HepG2 (cell line): ENCODE data around the gene SHLD1. TPM values are rescaled to one million over a fixed set of nuclear protein-coding genes. Genes with fewer than 3 reads are reported as not detected.

Experiments
- ATAC-seq: fragments of 200-7000 bp; cut with Tn5 transposase; 3 replicates; pipeline ENCODE4 v1.9.1; 2020; ENCODE audit warnings: mild to moderate bottlenecking, moderate library complexity
- BruUV-seq: library from RNA; stranded (reverse); fragments of 400-500 nt; replicated peaks from 2 replicates; lab custom pipeline; 2021; lab: Mats Ljungman, UMichigan
- CTCF ChIA-PET: fragments of 300-600 bp; formaldehyde crosslinking; extraction: SDS; loops from one replicate; lab custom pipeline; 2021; ENCODE audit warnings: low total read pairs, inconsistent platforms, low intra/inter-chr PET ratio; lab: Yijun Ruan, JAX
- POLR2A ChIA-PET: fragments of 350-600 bp; sonication (Branson Sonifier 250); formaldehyde crosslinking; loops from one replicate; lab custom pipeline; 2020; ENCODE audit warnings: antibody characterized with exemption, inconsistent platforms; lab: Yijun Ruan, JAX
- DNase-seq: peaks from one replicate; pipeline ENCODE4 v3.0.0-alpha.2; 2015; ENCODE audit warnings: low spot score
- FAIRE-seq: peaks from 3 replicates; lab custom pipeline; 2011; peaks lifted over from hg19 to GRCh38; lab: Jason Lieb, UNC
- H2AFZ ChIP-seq: one replicate; pipeline ENCODE4 v1.6.1; 2011; ENCODE audit warnings: low read length, inconsistent platforms
- H3K27ac ChIP-seq: fragments of 300-600 bp; 3 replicates; pipeline ENCODE4 v1.8.0; 2011; ENCODE audit warnings: mixed run types, mild to moderate bottlenecking, mixed read lengths, low read length, inconsistent platforms; ENCODE audit not compliant: insufficient read depth; ENCODE audit errors: extremely low read length
- H3K27me3 ChIP-seq, 2 experiments: fragments of 200-600 bp in 1 of 2; 2 replicates in 1 of 2; 3 replicates in 1 of 2; pipeline versions ENCODE4 v1.6.0 to v1.8.0; 2011; ENCODE audit warnings: low read length in 2 of 2, mild to moderate bottlenecking in 2 of 2, moderate library complexity in 2 of 2, inconsistent platforms in 1 of 2; ENCODE audit not compliant: insufficient read depth in 2 of 2, control insufficient read depth in 1 of 2
- H3K36me3 ChIP-seq, 2 experiments: fragments of 200-600 bp in 1 of 2; replicated peaks in 1 of 2; 2 replicates in 1 of 2; 3 replicates in 1 of 2; pipeline versions ENCODE4 v1.5.1 to v1.8.0; 2011; ENCODE audit warnings: low read length in 2 of 2, inconsistent platforms in 1 of 2; ENCODE audit not compliant: insufficient read depth in 2 of 2, control insufficient read depth in 1 of 2
- H3K4me1 ChIP-seq: 2 replicates; pipeline ENCODE4 v1.5.1; 2012; ENCODE audit warnings: low read length, inconsistent platforms; ENCODE audit not compliant: insufficient read depth
- H3K4me2 ChIP-seq: 2 replicates; pipeline ENCODE4 v1.6.0; 2011; ENCODE audit warnings: low read depth, low read length, inconsistent platforms
- H3K4me3 ChIP-seq, 3 experiments: fragments of 200-600 bp in 1 of 3; sonication (generic), shearing (Covaris generic) in 1 of 3; replicated peaks in 1 of 3; 2 replicates each; pipeline ENCODE4 v1.5.1; 2011 to 2016; ENCODE audit warnings: low read length in 3 of 3, inconsistent platforms in 2 of 3, low read depth in 2 of 3, mild to moderate bottlenecking in 2 of 3, control low read depth in 1 of 3, mixed read lengths in 1 of 3; ENCODE audit not compliant: insufficient read depth in 1 of 3
- H3K79me2 ChIP-seq: one replicate; pipeline ENCODE4 v1.6.1; 2011; ENCODE audit warnings: low read length, inconsistent platforms; ENCODE audit not compliant: insufficient read depth
- H3K9ac ChIP-seq: 2 replicates; pipeline ENCODE4 v1.6.0; 2011; ENCODE audit warnings: mild to moderate bottlenecking, low read depth, low read length, inconsistent platforms; ENCODE audit not compliant: insufficient read depth
- H3K9me3 ChIP-seq: 2 replicates; pipeline ENCODE4 v1.5.1; 2012; ENCODE audit warnings: mild to moderate bottlenecking, low read length
- H4K20me1 ChIP-seq: 2 replicates; pipeline ENCODE4 v1.6.0; 2011; ENCODE audit warnings: inconsistent platforms, mild to moderate bottlenecking, low read length, moderate library complexity; ENCODE audit not compliant: insufficient read depth
- FOSL2 ChIP-seq: sonication (generic); formaldehyde crosslinking; IDR thresholded peaks from 2 replicates; pipeline ENCODE4 v1.4.0; 2020; ENCODE audit warnings: missing genetic modification reagents
- FOXA1 ChIP-seq, 2 experiments: fragments of 450-650 bp in 1 of 2; sonication (generic) in 1 of 2; formaldehyde crosslinking in 1 of 2; IDR thresholded peaks; 2 replicates each; pipeline versions ENCODE4 v1.4.0 to v1.6.1; 2016 to 2020; ENCODE audit warnings: missing genetic modification reagents in 1 of 2
- FOXA3 ChIP-seq: IDR thresholded peaks from 2 replicates; pipeline ENCODE4 v1.6.1; 2016; ENCODE audit warnings: missing genetic modification reagents, missing compliant biosample characterization
- HDAC1 ChIP-seq: sonication (generic); formaldehyde crosslinking; IDR thresholded peaks from 2 replicates; pipeline ENCODE4 v1.5.1; 2020; ENCODE audit warnings: mild to moderate bottlenecking, missing genetic modification reagents
- HMGXB4 ChIP-seq, 2 experiments: sonication (generic) in 1 of 2; formaldehyde crosslinking in 1 of 2; IDR thresholded peaks; 2 replicates each; pipeline versions ENCODE4 v1.4.0 to v1.6.1; 2018 to 2020; ENCODE audit warnings: missing genetic modification reagents in 2 of 2, borderline replicate concordance in 1 of 2, low read depth in 1 of 2, mild to moderate bottlenecking in 1 of 2, missing biosample characterization in 1 of 2
- MTA1 ChIP-seq: sonication (generic); formaldehyde crosslinking; IDR thresholded peaks from 2 replicates; pipeline ENCODE4 v1.4.0; 2020; ENCODE audit warnings: missing genetic modification reagents, mild to moderate bottlenecking, borderline replicate concordance
- NCOA2 ChIP-seq: sonication (generic); formaldehyde crosslinking; IDR thresholded peaks from 2 replicates; pipeline ENCODE4 v1.8.0; 2022; ENCODE audit warnings: inconsistent platforms
- PHF21A ChIP-seq: sonication (generic); formaldehyde crosslinking; IDR thresholded peaks from 2 replicates; pipeline ENCODE4 v1.5.0; 2020; ENCODE audit warnings: mild to moderate bottlenecking, missing genetic modification reagents
- RAD51 ChIP-seq: fragments of 450-650 bp; IDR thresholded peaks from 2 replicates; pipeline ENCODE4 v1.6.1; 2016; ENCODE audit warnings: borderline replicate concordance
- TOE1 ChIP-seq: sonication (generic); formaldehyde crosslinking; IDR thresholded peaks from 2 replicates; pipeline ENCODE4 v1.4.0; 2020; ENCODE audit warnings: mild to moderate bottlenecking, missing genetic modification reagents
- ZFP37 ChIP-seq: sonication (generic); formaldehyde crosslinking; IDR thresholded peaks from 2 replicates; pipeline ENCODE4 v1.4.0; 2020; ENCODE audit warnings: missing genetic modification reagents, borderline replicate concordance
- ZNF629 ChIP-seq: sonication (generic); formaldehyde crosslinking; conservative IDR thresholded peaks from 2 replicates; pipeline ENCODE4 v1.5.0; 2020; ENCODE audit warnings: missing genetic modification reagents
- ZNF746 ChIP-seq: sonication (generic); formaldehyde crosslinking; IDR thresholded peaks from 2 replicates; pipeline ENCODE4 v1.8.0; 2022; ENCODE audit warnings: mild to moderate bottlenecking, missing genetic modification reagents
- ZNF781 ChIP-seq: sonication (generic); formaldehyde crosslinking; IDR thresholded peaks from 2 replicates; pipeline ENCODE4 v1.5.1; 2020; ENCODE audit warnings: borderline replicate concordance, mild to moderate bottlenecking, missing genetic modification reagents; ENCODE audit errors: not compliant biosample characterization
- ZSCAN31 ChIP-seq: sonication (generic); formaldehyde crosslinking; IDR thresholded peaks from 2 replicates; pipeline ENCODE4 v1.5.0; 2020; ENCODE audit warnings: low read depth, mild to moderate bottlenecking, missing genetic modification reagents
- WGBS: methylation state at CpG from one replicate; pipeline ENCODE4 v1.1.6; 2017; ENCODE audit warnings: low lambda C conversion rate; 5-methylcytosine and 5-hydroxymethylcytosine counted together
- in situ Hi-C: cut with HindIII; loops from 2 replicates; pipeline ENCODE4 v1.10.0; 2017; ENCODE audit warnings: low pct_unique_long_range_greater_than_20kb; ENCODE audit not compliant: extremely low pct_ligation_motif_present
- intact Hi-C: fragments of 100-400 bp; cut with micrococcal nuclease; formaldehyde crosslinking; loops from one replicate; pipeline ENCODE4 v1.10.0; 2022; ENCODE audit not compliant: unreplicated experiment
- polyA plus RNA-seq, 8 experiments: library from polyadenylated mRNA; depleted of rRNA in 3 of 8; stranded (reverse) in 7 of 8; unstranded in 1 of 8; fragments of >200 nt; fragmentation: Illumina TruSeq in 4 of 8; extraction: Trizol in 4 of 8; gene quantifications; 2 replicates each; pipeline versions ENCODE4 v1.2.1 to v1.2.3, GENCODE V29; 2011 to 2016; ENCODE audit warnings: low read depth in 4 of 8, missing spikeins in 1 of 8, mixed read lengths in 1 of 8; ENCODE audit not compliant: insufficient read depth in 1 of 8
- total RNA-seq, 5 experiments: library from RNA; depleted of rRNA; stranded (reverse); fragments of >200 nt; fragmentation: Illumina TruSeq; extraction: Trizol; gene quantifications; 2 replicates each; pipeline ENCODE4 v1.2.3, GENCODE V29; 2016; ENCODE audit warnings: low read depth in 1 of 5
- TF ChIP-seq, protein P1 (sequence below): sonication (generic); formaldehyde crosslinking; IDR thresholded peaks from 2 replicates; pipeline ENCODE4 v1.9.0; 2022; ENCODE audit warnings: low read depth, missing genetic modification reagents
- TF ChIP-seq, protein P2 (sequence below): sonication (generic); formaldehyde crosslinking; IDR thresholded peaks from 2 replicates; pipeline ENCODE4 v1.4.0; 2020; ENCODE audit warnings: mild to moderate bottlenecking, missing genetic modification reagents

SHLD1 gene
- total and polyA plus RNA-seq, 2 of the 13 experiments (the other 11 are each of a cell fraction or from before 2014, with no cell fraction given), result 8.9 to 10.0 TPM

- TF ChIP-seq HMGXB4 (CRISPR knock-in tag; IDR thresholded peaks at IDR 0.05; ENCODE audit: borderline replicate concordance in 1 of 2, low read depth in 1 of 2) (no peak), ZNF746 (no peak), TOE1 (CRISPR knock-in tag) (no peak)
- TF ChIP-seq, all 625 proteins: peak for 0
Measured at GRCh38 chr20:5843054-5843592, 92.9 kb downstream of the SHLD1 start (continued).

DNA sequence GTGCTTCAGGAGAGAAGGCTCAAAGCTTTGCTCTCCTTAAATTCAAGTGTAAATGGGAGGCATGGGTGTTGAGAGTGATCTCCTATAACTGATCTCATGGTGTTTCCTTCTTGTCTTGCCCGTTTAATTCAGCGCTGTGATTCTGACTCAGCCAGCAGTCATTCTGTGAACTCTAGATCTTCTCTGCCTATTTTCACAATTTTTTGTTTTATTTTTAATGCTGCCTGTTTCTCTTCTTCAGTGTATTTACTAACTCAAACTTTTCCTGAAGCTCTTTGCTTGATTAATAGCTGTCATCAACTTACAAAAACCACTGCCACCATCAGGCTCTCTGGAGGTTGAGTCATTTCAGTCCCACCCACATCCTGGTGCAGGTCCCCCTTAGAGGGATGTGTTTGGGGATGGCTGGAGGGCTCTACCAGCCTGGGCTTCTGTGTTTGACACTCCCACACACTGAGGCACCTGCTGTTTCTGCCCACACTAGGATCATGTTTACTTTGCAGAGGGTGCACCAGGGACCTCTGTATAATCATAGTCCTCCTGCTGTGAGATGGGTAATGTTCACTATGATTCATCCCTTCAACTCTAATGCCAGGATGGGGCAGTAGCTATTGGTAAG, 94.0 kb downstream of the SHLD1 start:
- TF ChIP-seq HDAC1 (CRISPR knock-in tag) (no peak), ZSCAN31 (CRISPR knock-in tag) (no peak), ZNF781 (no peak), ZFP37 (no peak), ZNF629 (CRISPR knock-in tag) (no peak), PHF21A (CRISPR knock-in tag) (peak; percentile 38; the same call in 1 of the 2 replicates), FOXA1 (IDR thresholded peaks at IDR 0.05) (no peak), FOXA1 (CRISPR knock-in tag; IDR thresholded peaks at IDR 0.05) (peak; percentile 64), RAD51 (no peak), NCOA2 (CRISPR knock-in tag) (no peak), MTA1 (CRISPR knock-in tag) (no peak), FOSL2 (peak; percentile 80), FOXA3 (peak; percentile 75)
- TF ChIP-seq, protein P1, sequence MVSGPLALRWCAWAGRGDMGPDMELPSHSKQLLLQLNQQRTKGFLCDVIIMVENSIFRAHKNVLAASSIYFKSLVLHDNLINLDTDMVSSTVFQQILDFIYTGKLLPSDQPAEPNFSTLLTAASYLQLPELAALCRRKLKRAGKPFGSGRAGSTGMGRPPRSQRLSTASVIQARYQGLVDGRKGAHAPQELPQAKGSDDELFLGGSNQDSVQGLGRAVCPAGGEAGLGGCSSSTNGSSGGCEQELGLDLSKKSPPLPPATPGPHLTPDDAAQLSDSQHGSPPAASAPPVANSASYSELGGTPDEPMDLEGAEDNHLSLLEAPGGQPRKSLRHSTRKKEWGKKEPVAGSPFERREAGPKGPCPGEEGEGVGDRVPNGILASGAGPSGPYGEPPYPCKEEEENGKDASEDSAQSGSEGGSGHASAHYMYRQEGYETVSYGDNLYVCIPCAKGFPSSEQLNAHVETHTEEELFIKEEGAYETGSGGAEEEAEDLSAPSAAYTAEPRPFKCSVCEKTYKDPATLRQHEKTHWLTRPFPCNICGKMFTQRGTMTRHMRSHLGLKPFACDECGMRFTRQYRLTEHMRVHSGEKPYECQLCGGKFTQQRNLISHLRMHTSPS (CRISPR knock-in tag), result peak; percentile 73; the same call in 1 of the 2 replicates
- TF ChIP-seq, protein P2, sequence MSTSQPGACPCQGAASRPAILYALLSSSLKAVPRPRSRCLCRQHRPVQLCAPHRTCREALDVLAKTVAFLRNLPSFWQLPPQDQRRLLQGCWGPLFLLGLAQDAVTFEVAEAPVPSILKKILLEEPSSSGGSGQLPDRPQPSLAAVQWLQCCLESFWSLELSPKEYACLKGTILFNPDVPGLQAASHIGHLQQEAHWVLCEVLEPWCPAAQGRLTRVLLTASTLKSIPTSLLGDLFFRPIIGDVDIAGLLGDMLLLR (CRISPR knock-in tag), result no peak
- in situ Hi-C loops (no loop called here), intact Hi-C loops (no loop called here)
- no peak overlapping the region for H3K27ac ChIP-seq
- peaks cover 19% of the 10 kb centered on the region for H3K4me1 ChIP-seq
- ChIA-PET POLR2A (interaction anchor here (1.0 kb wide), 1 partner anchor 18 kb away, joined by 3 read pairs; no protein-coding TSS in a partner anchor), CTCF (no interaction called here)
- no peak overlapping the region for H3K4me3 ChIP-seq
- no peak overlapping the region for H3K4me2 ChIP-seq
- no peak overlapping the region for H2AFZ ChIP-seq
- no peaks in the 10 kb centered on the region for H3K27me3 ChIP-seq
- no TSS peak for BruUV-seq
- 96% methylated on average over 2 of the region's 2 CpGs for WGBS
- H3K79me2 ChIP-seq, result no peaks in the 10 kb centered on the region
- no peaks in the 10 kb centered on the region for H4K20me1 ChIP-seq
- peak; percentile 56 for DNase-seq
- no peaks in the 10 kb centered on the region for H3K9me3 ChIP-seq
- H3K9ac ChIP-seq, result no peak overlapping the region
- no peak for FAIRE-seq
- ATAC-seq, result peak; percentile 64
- no peaks in the 10 kb centered on the region for H3K36me3 ChIP-seq
